GDM1 (cell line): ENCODE results near the gene CHST10.

Source experiments
- DNase-seq: peaks from one replicate; lab custom pipeline; 2025; lab: John Stamatoyannopoulos, UW

CHST10 gene

DNA sequence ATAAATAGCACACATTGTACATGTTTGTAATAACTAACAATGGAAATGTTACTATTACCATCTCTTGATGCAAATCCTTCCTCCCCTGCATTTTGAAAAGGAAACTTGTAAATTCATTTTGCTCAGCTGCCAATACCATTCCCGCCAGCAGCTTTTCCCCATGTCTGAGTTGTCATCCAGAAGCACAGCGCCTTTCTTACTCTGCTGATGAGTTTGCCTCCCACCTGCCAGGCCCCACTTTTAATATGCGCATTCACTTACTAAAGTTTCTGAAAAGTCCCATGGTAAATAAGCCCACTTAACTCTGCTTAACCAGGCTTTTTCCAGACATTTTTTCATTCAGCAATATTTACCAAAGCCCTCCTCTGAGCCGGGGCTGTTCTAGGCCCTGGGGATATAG, 3.9 kb downstream of the CHST10 start:
- DNase-seq = no peak

DNA sequence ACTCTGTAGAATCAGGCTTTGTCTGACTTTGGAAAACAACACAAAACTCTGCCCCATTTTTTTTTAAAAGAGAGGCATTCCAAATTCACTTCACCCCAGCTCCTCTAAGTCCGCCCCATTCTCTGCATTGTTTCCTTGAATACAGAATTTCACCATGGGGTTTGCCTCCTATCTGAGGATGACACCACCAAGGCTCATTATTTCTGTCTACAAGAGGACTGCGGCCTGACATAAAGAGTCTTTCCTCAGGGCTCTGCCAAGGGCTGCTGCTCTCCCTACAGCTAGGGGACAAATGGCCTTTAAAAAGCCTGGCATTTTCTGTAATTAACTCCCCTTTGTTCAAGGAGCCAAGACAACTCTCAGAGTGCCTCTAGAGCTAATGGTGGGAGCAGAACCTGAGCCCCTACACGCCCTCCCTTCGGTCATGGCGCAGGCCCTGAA, 4.6 kb downstream of the CHST10 start:
- DNase-seq = no peak

DNA sequence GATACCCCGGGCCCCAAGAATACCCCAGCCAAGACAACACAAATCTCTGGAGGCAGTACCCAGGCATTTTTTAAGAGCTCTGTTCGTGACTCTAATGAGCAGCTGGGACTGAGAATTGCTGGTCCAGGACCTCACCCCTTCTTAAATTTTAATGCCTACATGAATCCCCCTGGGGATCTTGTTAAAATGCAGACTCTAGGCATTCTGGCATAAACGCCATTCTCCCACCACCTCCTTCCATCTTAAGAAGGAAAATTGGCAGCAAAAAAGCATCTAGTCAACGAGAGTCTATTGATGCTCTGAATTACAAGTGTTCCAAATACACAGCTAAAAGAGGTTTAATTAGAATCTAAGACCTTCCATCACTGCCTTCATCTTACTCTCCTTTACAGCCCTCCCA, 5.0 kb downstream of the CHST10 start:
- DNase-seq = no peak

DNA sequence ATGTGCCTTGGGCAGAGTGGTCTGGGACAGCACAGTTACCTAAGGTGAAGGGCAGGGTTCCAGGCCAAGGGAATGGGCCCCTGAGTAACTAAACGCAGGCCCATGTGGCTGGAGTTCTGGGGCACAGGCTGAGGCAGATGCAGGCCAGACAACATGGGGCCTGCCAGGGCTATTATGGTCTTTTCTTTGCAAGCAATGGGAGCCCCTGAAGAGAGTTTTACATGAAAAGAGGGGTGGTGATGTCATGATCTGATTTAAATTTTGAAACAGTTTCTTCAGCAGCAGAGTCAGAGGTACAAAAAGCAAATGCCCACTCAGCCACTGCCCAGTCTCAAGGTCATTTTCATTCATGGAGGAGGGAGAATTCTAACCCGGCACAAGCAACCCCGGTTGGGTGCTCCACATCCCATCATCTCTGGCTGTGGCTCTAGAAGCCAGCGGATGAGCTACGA, 5.6 kb downstream of the CHST10 start:
- DNase-seq = no peak

DNA sequence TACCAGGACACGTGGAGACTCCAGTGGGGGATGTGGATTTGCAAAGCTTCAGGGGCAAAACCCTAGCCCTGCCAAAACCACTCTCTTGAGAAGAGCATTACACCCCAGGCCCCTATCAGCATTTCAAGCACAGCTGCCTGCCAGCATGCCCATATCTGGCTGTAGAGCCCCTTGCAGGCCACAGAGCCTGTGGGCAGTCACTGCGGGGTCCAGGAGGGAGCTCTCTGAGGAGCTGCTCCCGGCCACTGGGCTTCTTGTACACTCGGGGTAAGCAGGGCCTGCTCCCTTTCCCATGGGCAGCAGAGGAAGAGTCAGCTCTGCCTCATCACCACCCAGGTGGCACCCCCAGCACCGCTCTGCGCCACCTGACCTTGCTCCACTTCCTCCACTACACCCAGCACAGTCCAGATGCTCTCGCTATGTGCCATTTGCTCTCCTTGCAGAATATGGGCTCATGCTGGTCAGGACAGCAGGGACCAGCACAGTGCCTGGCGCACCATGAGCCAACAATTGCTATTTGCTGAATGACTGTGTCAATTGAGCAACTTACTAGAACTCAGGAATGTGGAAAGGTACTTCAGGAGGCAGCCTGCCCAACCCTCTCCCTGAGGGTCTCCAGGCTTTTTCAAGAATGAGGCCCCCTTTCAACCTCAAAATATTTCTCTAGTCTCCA, 7.4 kb downstream of the CHST10 start:
- DNase-seq = no peak

DNA sequence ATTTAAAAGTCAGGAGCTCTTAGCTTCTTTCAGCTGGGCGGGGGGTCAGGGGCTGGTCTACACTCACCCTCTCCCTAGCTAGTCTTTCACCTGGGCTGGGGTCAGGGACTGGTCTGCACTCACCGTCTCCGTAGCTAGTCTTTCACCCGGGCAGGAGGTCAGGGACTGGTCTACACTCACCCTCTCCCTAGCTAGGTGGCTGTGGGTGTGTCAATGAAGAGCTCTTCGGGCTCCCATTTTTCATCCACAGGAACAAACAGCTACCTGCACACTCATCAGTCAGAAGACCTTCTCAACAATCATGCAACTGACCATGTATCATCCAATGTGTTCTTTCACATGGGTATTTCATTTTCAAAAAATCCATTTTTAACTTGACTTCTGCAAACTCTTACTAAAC, 8.0 kb downstream of the CHST10 start:
- no peak for DNase-seq

DNA sequence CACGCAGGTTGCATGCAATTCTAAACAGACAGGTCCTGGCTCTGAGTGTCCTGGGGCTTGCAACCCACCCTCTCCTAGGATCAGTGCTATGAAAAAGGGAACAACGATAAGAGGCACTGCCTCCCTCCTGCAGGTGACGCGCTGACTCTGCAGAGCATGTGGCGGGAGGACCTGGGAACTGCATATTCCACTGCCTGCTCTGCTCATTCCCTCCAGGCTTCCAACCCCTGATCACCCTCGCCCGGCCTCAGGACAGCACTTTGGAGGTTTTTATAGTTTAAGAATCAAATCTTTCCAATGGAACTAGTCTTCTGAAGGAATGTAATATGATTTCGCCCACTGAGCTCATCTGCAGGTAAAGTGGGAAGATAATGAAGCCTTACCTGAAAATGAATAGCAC, 8.5 kb downstream of the CHST10 start:
- DNase-seq = no peak

DNA sequence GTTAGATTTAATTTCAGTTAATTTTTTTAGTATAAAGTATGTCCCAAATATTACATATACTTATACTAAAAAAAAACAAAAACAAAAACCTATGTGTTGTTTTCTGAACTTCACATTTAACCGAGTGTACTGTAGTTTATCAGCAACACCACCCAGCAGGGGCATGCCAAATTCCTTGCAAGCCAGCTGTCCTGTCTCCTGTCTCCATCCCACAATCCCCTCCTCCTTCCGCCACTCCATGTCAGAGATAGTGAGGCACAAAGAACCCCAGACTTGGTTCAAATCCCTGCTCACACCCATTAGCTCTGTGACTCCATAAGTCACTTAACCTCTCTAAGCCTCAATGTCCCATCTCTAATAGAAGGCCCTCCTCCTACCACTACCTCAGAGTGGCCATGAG, 9.4 kb downstream of the CHST10 start:
- no peak for DNase-seq

DNA sequence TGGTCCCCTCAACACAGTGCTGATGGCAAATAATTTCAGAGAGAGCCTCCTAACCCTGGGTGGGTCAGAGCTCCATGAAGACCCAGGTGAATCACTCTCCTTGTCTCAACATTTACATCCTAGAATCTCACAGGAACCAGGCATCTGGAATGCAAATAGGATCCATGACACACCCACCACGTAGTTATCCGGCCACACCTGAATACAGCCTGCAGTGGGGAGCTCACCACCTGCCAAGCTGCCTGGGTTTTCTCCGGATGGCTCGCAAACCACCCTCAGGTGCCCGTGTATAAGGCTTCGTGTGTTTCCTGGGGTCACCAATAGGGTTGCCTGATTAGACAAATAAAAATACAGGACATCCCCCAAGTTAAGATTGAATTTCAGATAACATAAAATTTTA, 9.9 kb downstream of the CHST10 start:
- no peak for DNase-seq

DNA sequence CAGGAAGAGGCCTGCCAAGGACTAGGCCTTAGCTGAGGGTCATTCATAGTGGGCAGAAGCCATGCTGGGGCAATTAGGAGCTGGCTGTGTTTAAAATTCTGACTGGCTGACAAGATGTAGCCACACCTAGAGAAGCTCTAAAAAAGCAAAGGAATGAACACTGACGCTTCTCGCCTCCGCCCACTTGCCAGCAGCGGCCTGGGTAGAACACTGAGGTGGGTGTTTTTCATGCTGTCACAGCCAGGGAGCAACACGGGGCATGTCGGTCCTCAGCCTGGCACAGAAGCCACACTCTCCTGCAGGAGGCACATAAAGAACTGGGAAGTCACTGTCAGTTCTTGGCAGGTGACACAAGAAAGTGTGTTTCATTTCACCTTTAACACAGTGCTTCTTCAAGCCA, 10.4 kb downstream of the CHST10 start:
- no peak for DNase-seq

DNA sequence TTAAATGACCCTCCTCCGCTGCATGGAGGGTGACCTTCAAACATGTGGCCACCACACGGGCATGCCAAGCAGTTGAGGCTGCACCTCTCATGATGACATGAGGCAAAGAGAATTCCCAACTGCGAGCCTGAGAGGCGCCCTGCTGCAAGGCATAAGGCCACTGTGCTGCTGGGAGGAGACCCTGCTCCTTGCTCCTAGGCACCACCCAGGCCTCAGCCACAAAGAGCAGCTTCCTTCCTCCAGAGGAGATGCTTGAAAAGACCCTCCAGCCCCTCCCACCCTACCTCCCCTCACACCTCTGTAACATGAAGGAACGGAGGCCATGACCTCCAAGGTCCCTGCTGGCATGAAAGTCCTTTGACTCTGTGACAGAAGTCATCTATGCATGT, 11.4 kb downstream of the CHST10 start:
- DNase-seq = no peak

DNA sequence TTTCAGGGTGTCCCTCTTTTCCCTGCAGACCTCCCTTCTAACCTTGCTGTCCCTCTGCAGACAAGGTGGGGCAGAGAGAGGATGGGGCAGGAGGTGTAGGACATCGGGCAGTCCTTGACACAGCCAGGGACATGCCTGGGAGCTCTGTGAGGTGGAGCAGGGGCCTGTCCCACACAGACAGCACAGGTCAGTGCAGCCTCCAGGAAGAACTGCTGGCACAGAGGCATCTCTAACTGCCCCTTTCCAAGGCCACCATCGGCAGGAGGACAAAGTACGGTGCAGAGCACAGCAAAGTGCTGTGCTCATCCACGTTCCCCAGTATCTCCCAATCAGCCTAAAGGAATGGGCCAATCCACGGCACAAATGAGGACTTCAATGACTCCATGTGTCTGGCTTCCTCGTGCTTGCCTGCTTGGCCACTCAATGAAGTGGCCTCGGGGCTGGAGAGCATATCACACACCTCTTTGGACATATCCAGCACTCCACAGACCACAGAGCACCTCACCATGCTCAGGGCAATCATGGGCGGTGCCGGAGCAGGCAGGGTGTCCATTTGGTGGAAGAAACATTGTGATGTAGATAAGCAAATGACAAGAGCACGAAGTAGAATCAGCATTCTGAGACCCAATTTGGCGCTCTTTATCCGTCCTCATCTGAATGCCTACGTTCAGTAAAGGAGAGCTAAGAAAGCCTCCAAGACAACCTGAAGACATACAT, 11.9 kb downstream of the CHST10 start:
- no peak for DNase-seq

DNA sequence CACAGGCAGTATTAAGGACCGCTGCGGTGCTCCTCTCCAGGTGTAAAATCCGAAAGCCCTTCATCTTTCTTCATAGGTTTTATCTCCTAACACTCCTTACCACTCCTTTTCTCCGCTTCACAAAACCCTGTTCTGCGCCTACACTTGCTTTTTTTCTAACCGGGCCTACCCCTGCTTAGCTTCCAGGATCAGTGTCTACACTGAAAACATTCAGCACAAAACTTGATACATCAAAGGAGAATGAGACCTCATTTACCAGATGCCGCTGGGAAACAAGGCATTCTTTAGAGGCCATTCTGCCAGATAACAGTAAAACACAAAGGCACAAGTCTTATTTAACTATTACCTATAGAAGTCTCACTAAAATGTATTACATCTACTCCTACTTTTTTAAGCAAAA, 13.1 kb downstream of the CHST10 start:
- no peak for DNase-seq

DNA sequence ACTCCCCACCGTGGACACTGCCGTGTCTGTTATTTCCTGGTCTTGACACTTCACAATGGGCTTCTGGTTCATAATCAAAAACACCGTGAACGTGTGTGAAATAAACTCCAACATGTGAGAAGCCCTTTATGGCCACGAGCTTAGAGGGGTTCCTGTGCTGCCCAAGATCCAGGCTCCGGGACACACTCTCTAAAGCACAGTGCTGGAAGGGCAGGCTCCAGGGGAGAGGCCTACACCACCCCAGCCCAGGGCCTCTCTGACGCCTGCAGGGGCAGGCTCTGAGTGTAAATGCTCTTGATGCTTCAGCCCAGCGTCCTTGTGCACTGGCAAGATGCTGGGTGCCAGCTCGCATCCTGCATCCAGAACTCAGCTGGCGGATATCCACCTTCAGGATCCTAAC, 13.7 kb downstream of the CHST10 start:
- no peak for DNase-seq

DNA sequence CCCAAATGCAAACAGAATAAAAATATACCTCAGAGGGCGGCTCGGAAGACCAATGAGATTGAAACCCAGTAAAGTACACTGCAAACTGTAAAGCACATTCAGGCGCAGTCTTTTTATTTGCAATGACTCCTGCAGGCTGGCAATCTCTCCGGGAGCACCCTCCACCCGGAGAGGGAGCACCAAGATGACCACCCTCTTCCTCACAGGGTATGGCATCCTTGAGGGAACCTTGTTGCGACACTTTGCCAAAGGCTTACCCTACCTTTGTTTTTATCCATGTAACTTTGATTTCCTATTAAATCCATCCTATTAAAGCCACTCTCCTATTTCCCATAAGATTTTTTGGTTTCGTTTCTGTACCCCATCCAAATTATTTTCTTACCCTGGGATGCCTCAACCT, 16.2 kb downstream of the CHST10 start:
- no peak for DNase-seq

DNA sequence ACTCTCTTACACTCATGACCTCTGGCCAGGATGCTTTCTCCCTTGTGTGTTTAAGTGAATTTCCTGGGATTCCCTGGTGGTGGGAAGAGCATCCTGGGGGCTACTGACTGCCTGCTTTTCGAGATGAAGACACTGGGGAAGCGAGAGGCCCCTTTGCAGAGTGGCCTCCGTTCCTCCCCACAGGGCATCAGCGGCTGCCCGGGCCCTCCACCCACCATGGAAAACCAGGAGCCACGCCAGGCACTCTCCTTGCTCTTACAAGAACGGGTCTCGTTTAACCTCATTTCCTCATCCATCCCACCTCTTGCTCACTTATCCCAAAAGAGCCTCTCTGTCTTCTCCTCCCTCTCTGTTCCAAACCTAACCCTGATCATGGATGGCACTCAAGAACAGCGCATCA, 17.8 kb downstream of the CHST10 start:
- DNase-seq = no peak

DNA sequence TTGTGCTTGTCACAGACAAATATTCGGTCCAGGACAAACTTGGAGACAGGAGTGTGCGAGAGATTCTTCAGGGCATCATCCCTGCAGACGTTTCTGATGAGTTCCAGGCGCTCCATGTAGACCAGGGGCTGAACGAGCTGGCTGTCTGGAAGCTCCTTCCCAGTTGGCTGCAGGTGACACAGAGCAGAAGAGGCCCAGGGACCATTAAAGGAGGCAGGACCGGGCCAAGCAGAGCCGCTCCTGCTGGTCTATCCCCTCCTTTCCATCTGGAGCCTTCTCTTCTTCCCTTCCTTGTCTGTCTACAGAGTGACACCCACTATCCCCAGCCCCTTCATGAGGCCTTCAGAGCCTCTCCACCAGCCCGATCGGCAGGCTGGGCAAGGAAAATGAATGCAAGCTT, 19.5 kb downstream of the CHST10 start:
- DNase-seq = no peak

DNA sequence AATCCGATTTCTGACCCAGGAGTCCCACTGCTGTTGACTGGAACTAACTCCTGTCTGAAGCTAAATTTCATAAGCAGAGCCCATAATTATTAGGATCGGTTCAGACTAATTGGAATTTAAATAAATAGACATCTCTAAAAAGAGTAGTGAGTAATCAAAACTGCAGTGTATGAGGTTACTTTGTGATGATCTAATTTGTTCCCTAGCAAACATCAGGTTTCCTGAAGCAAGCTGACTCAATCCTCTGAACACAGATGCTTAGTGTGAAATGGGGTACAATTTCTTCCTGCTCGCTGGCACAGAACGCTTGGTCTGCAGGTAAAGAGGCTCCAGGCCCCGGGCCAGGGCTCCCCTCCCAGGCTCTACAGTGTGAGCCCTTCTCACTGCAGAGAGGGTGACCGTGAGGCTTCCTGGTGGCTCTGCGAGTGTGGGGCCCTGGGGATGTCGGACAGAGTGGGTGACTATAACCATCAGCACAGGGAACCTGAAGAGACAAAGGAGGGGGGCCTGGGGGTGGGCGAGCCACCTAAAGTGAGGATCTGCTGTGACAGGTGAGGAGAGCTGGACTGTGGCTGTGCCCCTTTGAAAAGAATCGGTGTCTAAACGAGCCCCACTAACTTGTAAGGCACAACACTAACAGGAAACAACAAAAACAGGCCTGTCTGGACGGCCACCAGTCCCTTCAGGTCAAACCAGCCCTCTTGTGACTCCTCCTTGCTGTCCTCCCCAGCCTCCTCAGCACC, 20.2 kb downstream of the CHST10 start:
- no peak for DNase-seq

DNA sequence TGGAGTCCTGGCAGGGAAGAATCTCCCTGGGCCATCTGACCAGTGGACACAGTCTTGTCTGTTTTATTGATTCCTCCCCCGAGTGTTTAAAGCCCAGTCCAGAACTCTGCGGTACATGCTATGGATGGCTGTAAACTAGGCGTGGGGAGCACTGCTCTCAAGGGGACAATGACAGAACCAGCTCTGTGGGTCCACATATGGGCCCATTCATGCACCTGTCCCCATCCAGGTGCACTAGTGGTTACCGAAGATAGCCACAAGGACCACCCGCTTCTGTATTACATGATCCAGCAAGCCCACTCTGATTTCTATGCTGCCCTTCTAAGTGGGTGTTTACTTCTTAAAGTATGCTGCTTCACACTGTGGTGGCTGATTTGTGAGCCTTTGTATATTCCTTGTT, 21.0 kb downstream of the CHST10 start:
- no peak for DNase-seq

DNA sequence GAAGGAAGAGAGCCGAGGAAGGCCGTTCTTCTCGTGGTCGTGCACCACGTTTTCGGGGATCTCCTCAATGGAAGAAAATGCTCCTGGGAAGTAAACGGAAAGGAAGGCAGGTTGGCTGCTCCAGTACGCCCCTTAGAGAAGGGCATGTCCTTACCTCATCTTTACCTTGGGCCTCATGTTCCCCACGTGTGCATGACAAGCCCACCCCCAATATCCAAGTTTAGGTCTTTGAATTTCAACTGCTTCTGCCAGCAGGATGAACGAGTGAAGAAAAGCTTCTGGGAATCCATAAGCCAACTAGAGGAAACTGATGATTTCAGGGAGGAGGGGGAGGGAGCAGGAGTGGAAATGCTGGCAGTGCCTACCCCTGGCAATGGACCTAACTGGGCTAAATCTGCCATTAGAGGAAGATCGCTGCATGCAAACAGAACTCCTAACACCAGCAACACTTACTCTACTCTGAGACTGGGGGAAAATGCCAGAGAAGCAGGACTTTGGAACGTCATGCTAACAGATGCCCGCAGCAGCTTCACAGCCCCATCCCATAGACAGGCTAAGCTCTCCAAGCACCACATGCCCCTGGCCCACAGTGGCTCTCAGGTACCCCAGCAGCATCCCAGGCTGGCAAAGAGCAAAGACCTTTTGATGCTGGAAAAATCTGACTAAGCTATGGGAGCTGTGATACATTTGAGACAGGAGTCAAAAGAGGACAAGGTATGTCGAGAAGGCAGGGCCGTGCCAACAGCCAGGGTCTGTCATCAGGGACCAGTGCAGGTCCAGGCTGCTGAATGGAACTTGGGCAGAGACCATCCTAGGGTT, 21.7 kb downstream of the CHST10 start:
- DNase-seq = no peak

DNA sequence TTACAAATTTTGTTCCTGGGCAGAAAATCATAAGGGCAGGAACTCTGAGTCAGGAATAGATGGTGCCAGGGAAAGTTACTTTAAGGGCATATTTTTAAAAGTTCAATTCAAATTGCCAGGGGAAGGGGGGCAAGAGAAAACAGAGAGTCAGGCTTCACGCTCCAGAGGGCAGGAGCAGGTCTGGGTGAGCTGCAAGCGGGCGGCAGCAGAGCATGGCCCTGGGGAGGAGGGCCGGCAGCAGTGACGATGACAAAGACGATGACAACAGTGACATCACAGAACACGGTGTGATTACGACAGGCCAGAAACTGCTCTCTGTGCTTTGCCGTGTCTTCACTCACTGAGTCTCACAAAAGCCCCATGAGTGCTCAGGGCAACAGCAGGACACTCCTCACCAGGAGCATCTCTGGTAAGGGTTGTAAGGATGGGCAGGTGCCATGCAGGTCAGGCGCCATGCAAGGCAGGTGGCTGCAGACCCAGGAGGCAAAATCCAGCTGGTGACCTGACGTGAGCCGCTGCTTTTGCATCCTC, 23.3 kb downstream of the CHST10 start:
- DNase-seq = no peak

DNA sequence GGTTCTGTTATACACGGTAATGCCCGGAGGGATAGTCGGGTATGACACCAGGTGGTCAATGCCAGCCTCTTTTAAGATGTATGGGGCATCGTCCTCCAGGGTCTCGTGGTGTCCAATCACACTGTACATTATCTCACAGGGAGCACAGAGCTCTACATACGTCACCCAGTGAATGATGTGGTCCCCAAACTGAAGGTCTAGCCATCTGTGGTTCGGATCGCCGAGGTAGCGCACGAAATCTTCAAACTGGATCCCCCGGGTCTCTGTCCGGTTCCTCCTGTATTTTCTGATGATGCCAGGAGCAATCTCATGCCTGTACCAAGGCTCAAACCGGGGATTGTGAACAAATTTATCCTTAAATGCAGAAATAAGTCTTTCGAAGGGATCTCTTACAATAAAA, 24.1 kb downstream of the CHST10 start:
- DNase-seq = no peak
